Measurements from ENCODE around the gene SSTR5.

- TF ChIP-seq POLR2A (IDR thresholded peaks at IDR 0.05; ENCODE audit: low read length) (no peak), GATA1 (IDR thresholded peaks at IDR 0.05; ENCODE audit: low read depth, low read length) (no peak)
Observed at GRCh38 chr16:1088295-1089170, 16.0 kb downstream of the SSTR5 start.

Measured in erythroblast (primary cell).